Fibroblast of the aortic adventitia (primary cell): ENCODE results near the gene MICAL3. TPM values are rescaled to one million over a fixed set of nuclear protein-coding genes. Genes with fewer than 3 reads are reported as not detected.

Experiments used
- DNase-seq: peaks from one replicate; pipeline ENCODE4 v3.0.0-alpha.2; 2010; ENCODE audit warnings: low read depth
- H3K4me3 ChIP-seq: 2 replicates; pipeline ENCODE4 v1.5.1; 2011; ENCODE audit warnings: low read depth, mild to moderate bottlenecking, control low read depth, low read length, moderate library complexity
- total RNA-seq: library from RNA; depleted of rRNA; stranded (reverse); fragments of >200 nt; gene quantifications from 2 replicates; pipeline ENCODE4 v1.2.3, GENCODE V29; 2012; ENCODE audit warnings: low replicate concordance
- TF ChIP-seq, protein P1 (sequence below): IDR thresholded peaks from 2 replicates; pipeline ENCODE4 v1.5.1; 2011; ENCODE audit warnings: mild to moderate bottlenecking, low read length, control low read depth, inconsistent platforms; ENCODE audit not compliant: insufficient read depth

Gene MICAL3
- total RNA-seq, 1 donor = 18.8 TPM

DNA sequence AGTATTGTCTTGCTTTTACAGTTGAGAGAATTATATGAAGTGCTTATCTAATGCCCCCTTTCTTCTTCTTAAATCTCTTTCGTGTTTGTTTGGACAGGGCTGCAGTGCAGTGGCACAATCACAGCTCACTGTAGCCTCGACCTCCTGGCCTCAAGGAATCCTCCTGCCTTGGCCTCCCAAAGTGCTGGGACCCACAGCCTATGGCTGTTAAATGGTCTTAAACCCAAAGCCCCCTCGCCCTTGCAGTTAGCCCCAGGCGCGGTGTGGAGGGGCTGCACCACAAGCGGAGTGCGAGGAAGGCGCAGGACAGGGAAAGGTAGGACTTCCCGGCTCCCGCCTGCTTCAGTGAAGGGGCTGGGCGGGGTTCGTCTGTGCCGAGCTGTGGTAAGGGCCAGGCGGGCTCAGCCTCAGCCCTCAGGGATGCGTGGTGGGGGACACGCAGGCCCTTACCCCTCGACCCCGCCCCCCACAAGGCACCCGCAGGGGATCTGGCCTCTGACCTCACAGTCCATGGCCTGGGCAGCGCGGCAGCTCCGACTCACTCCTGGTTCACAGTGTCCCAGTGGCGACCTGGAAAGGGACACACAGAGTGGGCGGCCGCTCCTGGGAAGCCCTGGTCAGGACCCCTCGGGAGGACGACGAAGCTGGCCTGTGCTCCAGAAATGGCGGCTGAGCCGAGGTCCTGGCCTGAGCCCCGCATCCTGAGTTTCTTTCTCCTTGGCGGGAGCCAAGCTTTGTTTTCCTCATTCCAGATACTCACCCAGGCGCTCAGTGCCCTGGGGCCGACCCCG, 274.6 kb downstream of the MICAL3 start:
- H3K4me3 ChIP-seq = no peak overlapping the region
- TF ChIP-seq, protein P1, sequence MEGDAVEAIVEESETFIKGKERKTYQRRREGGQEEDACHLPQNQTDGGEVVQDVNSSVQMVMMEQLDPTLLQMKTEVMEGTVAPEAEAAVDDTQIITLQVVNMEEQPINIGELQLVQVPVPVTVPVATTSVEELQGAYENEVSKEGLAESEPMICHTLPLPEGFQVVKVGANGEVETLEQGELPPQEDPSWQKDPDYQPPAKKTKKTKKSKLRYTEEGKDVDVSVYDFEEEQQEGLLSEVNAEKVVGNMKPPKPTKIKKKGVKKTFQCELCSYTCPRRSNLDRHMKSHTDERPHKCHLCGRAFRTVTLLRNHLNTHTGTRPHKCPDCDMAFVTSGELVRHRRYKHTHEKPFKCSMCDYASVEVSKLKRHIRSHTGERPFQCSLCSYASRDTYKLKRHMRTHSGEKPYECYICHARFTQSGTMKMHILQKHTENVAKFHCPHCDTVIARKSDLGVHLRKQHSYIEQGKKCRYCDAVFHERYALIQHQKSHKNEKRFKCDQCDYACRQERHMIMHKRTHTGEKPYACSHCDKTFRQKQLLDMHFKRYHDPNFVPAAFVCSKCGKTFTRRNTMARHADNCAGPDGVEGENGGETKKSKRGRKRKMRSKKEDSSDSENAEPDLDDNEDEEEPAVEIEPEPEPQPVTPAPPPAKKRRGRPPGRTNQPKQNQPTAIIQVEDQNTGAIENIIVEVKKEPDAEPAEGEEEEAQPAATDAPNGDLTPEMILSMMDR = no peak
- no peak for DNase-seq

DNA sequence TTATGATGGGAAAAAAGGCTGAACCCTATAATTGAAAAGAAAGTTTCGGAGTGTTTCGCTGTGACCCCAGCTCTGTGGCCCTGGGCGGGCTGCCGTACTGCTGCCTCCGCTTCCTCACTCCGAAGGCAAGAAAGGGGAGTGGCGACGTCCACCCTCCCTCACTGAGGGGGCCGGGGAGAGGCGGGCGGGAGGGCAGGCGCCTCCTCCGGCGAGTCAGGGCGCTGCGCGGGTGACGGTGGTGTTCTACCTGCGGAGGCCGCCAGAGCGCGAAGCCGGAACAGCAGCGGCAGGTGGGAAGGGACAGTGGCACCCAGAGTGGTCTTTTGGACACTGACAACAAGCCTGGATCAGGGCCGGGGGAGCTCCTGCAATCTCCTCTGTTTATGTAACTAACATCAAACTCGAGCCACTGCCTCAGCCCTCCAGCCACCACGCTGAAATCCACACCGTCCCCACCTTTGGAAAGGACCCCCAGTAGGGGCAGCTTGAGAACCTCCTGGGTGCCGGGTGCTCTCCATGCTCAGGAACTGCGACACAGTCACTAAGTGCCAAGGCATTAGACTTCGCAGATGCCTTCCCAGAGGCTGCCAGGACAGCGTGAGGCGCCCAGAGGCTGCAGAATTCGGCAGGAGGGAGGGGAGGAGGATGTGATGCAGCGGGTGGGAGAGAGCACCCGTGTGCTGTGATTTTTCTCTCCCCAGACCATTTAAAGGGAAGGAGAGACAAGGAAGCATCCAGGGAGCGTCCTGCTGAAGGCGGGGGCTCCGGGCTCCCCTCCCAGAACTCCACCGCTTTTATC, 275.6 kb downstream of the MICAL3 start:
- no peak for DNase-seq
- H3K4me3 ChIP-seq = no peak overlapping the region
- TF ChIP-seq, protein P1 = no peak

DNA sequence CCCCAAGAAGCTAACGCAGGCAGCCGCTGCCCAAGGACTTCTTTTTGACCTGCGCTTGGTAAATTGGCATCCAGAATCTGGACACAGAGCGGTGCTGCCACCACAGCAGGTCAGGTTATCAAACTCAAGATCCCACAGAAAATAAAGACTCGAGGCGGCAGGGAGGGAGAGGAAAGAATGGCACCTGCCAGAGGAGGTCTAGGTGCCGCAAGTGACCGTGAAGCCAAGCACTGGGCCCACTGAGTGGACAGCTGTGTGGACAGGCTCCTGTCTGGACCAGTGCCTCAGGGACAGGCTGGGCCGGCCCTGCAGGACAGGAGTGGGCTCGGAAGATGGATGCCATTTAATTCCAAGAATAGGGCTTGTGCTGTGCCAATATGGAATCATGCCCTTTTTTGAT, 277.4 kb downstream of the MICAL3 start:
- no peak overlapping the region for H3K4me3 ChIP-seq
- TF ChIP-seq, protein P1 = no peak
- DNase-seq = no peak

DNA sequence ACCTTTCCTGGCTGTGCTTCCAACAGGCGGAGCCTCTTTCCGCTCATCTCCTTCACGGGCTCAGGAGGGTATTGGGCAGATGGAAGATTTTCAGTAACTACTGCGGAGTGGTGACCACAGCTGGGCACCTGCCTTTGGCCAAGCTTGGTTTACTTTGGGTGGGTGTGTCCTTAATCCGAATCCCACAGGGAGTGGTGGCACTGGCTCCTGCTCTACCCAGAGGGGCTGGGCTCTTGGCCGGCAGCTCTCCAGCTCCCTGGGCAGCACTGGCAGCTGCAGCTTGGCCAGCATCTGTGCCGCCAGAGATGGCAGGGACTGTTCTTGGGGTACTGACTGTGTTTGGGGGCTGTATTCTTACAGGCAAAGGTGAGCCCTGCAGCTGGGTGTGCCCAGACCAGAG, 279.9 kb downstream of the MICAL3 start:
- no peak overlapping the region for H3K4me3 ChIP-seq
- no peak for DNase-seq
- TF ChIP-seq, protein P1 = no peak

DNA sequence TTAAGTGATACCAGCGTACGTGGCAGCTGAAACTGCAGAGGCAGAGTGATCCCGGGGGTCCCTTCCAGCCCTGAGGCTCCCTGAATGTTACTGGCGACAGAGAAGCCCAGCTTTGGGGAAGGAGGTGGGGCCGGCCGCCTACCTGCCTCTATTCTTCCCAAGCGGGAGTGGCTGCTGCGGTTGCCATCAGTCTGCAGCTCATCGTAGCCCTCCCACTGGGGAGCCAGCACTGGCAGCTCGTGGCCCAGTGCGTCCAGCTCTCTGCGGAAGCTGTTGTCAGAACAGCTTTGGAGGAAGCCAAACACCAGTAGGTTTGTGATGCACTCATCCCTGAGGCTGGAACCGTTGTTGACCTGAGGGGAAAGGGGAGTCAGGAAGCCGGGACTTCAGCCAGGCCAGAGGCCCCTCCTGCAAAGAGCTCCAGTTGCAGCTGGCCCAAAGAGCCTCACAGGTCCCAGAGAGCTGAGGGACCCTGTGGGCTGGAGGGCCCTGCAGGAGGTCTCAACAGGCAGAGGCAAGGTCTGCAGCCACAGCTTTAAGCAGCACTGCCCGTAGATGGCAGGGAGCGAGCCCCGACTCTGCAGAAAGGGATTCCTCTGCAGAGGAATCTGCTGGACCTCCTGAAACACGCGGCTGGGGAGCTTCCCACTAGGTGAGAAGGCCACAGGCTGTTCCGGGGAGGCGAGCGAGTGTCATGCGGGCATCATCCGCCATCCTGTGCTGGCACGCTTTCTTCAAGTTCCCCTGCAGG, 280.5 kb downstream of the MICAL3 start:
- DNase-seq = no peak
- no peak overlapping the region for H3K4me3 ChIP-seq
- TF ChIP-seq, protein P1 = no peak

DNA sequence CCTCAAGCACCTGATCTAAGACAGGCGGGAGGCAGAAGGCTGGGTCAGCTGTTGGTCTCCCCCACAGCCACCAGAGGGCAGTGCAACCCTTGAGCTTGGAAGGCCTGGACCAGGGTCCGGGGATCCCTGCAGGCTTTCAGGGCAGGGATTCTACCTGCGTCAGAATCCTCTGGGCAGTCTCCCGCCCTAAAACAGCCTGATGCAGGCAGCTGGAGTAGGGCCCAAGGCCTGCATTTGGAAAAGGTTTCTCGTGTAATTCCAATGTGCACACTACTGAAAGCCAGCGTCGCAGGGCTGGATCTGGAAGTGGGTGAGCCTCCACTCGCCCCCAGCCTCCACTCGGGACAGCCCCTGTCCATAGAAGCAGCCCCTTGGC, 281.8 kb downstream of the MICAL3 start:
- H3K4me3 ChIP-seq = no peak overlapping the region
- TF ChIP-seq, protein P1 = peak; percentile 93
- DNase-seq = peak; percentile 66
